GM12878 (cell line): ENCODE measurements around the gene PARPBP.

Experiments
- ATF2 ChIP-seq: IDR thresholded peaks from 2 replicates; pipeline ENCODE4 v1.6.1; 2012; ENCODE audit warnings: low read length, inconsistent platforms
- CHD1 ChIP-seq: IDR thresholded peaks from 2 replicates; pipeline ENCODE4 v1.6.1; 2012; ENCODE audit warnings: low read depth, low read length, improper control_type of control experiment
- CHD4 ChIP-seq: fragments of 200-600 bp; sonication (generic); IDR thresholded peaks from 2 replicates; pipeline ENCODE4 v1.6.1; 2016; ENCODE audit warnings: mild to moderate bottlenecking
- CTCF ChIP-seq, 3 experiments: IDR thresholded peaks in 2 of 3; conservative IDR thresholded peaks in 1 of 3; 2 replicates each; pipeline ENCODE4 v1.5.1; 2011; ENCODE audit warnings: low read depth in 3 of 3, low read length in 3 of 3, mild to moderate bottlenecking in 3 of 3, control low read depth in 2 of 3, moderate library complexity in 2 of 3, inconsistent platforms in 1 of 3, mixed read lengths in 1 of 3; ENCODE audit not compliant: control insufficient read depth in 2 of 3, insufficient read depth in 1 of 3; ENCODE audit errors: extremely low read depth in 1 of 3
- HDAC6 ChIP-seq: fragments of 200-600 bp; sonication (generic); IDR thresholded peaks from one replicate; pipeline ENCODE4 v1.8.0; 2017; ENCODE audit warnings: antibody characterized with exemption; ENCODE audit not compliant: unreplicated experiment
- MXI1 ChIP-seq: fragments of 150-350 bp; IDR thresholded peaks from 2 replicates; pipeline ENCODE4 v1.6.1; 2011; ENCODE audit warnings: low read depth, mild to moderate bottlenecking, inconsistent platforms, low read length, improper control_type of control experiment
- NBN ChIP-seq: fragments of 450-650 bp; IDR thresholded peaks from 2 replicates; pipeline ENCODE4 v1.6.1; 2016
- POLR2A ChIP-seq: IDR thresholded peaks from 2 replicates; pipeline ENCODE4 v1.6.1; 2011; ENCODE audit warnings: low read depth, mild to moderate bottlenecking, low read length
- REST ChIP-seq: IDR thresholded peaks from 2 replicates; pipeline ENCODE4 v1.6.1; 2012; ENCODE audit warnings: mild to moderate bottlenecking, low read depth, low read length
- TCF12 ChIP-seq: IDR thresholded peaks from 2 replicates; pipeline ENCODE4 v1.6.1; 2011; ENCODE audit warnings: low read depth, mild to moderate bottlenecking, low read length
- TF ChIP-seq, protein P1 (sequence below): fragments of 450-650 bp; IDR thresholded peaks from 2 replicates; pipeline ENCODE4 v1.6.1; 2016; ENCODE audit warnings: mild to moderate bottlenecking, moderate library complexity, borderline replicate concordance

DNA sequence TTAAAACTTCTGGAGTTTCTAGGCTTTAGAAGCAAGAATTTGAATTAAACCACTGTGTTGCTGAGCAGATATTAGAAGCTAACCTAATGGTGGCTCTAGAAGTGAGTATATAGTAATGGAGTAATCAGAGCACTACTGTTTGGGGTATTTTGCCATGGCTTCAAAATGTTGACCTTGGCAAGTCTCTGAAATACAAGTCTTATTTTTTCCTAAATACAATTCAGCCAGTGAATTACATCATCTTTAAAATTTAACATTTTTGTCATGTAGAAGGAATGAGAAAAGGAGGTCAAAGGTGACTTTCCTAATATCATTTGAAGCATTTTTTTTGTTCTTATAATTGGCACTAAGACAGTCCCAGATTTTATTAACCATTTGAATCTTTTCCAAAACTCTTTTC is 52.5 kb downstream of the PARPBP start:
- TF ChIP-seq REST (no peak), TCF12 (no peak), POLR2A (no peak), CHD4 (no peak), CHD1 (no peak), NBN (no peak), CTCF (IDR thresholded peaks at IDR 0.05 in 2 of 3, conservative IDR thresholded peaks at IDR 0.05 in 1 of 3; ENCODE audit: control insufficient read depth in 2 of 3, extremely low read depth in 1 of 3, insufficient read depth in 1 of 3, low read depth in 3 of 3, low read length in 3 of 3) (no peak), HDAC6 (no peak), ATF2 (no peak), MXI1 (no peak)
- TF ChIP-seq, protein P1, sequence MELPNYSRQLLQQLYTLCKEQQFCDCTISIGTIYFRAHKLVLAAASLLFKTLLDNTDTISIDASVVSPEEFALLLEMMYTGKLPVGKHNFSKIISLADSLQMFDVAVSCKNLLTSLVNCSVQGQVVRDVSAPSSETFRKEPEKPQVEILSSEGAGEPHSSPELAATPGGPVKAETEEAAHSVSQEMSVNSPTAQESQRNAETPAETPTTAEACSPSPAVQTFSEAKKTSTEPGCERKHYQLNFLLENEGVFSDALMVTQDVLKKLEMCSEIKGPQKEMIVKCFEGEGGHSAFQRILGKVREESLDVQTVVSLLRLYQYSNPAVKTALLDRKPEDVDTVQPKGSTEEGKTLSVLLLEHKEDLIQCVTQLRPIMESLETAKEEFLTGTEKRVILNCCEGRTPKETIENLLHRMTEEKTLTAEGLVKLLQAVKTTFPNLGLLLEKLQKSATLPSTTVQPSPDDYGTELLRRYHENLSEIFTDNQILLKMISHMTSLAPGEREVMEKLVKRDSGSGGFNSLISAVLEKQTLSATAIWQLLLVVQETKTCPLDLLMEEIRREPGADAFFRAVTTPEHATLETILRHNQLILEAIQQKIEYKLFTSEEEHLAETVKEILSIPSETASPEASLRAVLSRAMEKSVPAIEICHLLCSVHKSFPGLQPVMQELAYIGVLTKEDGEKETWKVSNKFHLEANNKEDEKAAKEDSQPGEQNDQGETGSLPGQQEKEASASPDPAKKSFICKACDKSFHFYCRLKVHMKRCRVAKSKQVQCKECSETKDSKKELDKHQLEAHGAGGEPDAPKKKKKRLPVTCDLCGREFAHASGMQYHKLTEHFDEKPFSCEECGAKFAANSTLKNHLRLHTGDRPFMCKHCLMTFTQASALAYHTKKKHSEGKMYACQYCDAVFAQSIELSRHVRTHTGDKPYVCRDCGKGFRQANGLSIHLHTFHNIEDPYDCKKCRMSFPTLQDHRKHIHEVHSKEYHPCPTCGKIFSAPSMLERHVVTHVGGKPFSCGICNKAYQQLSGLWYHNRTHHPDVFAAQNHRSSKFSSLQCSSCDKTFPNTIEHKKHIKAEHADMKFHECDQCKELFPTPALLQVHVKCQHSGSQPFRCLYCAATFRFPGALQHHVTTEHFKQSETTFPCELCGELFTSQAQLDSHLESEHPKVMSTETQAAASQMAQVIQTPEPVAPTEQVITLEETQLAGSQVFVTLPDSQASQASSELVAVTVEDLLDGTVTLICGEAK, result no peak
